Measurements from ENCODE around the gene REXO1.

- TF ChIP-seq, protein P1, sequence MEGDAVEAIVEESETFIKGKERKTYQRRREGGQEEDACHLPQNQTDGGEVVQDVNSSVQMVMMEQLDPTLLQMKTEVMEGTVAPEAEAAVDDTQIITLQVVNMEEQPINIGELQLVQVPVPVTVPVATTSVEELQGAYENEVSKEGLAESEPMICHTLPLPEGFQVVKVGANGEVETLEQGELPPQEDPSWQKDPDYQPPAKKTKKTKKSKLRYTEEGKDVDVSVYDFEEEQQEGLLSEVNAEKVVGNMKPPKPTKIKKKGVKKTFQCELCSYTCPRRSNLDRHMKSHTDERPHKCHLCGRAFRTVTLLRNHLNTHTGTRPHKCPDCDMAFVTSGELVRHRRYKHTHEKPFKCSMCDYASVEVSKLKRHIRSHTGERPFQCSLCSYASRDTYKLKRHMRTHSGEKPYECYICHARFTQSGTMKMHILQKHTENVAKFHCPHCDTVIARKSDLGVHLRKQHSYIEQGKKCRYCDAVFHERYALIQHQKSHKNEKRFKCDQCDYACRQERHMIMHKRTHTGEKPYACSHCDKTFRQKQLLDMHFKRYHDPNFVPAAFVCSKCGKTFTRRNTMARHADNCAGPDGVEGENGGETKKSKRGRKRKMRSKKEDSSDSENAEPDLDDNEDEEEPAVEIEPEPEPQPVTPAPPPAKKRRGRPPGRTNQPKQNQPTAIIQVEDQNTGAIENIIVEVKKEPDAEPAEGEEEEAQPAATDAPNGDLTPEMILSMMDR (IDR thresholded peaks at IDR 0.05) = no peak
- TF ChIP-seq POLR2AphosphoS5 (IDR thresholded peaks at IDR 0.05) (no peak), POLR2A (IDR thresholded peaks at IDR 0.05; ENCODE audit: low read depth) (no peak), EP300 (IDR thresholded peaks at IDR 0.05) (no peak)
These were observed 26.4 kb upstream of the REXO1 start for GRCh38 chr19:1874554-1875185.
